ENCODE results near the gene ADARB2.

The ADARB2 gene

GRCh38 chr10:1581189-1581588, 156.1 kb downstream of the ADARB2 start:
- DNase-seq = no peak

GRCh38 chr10:1579671-1580070, 157.7 kb downstream of the ADARB2 start:
- no peak for DNase-seq

GRCh38 chr10:1579141-1579491, 158.2 kb downstream of the ADARB2 start:
- DNase-seq = no peak

GRCh38 chr10:1578392-1579140, 158.8 kb downstream of the ADARB2 start:
- no peak for DNase-seq

- no peak for DNase-seq
These were observed 159.4 kb downstream of the ADARB2 start for GRCh38 chr10:1577945-1578344.

- no peak for DNase-seq
These were observed 160.0 kb downstream of the ADARB2 start for GRCh38 chr10:1577373-1577770.

GRCh38 chr10:1576467-1577372, 160.6 kb downstream of the ADARB2 start:
- no peak for DNase-seq

GRCh38 chr10:1575481-1576244, 161.7 kb downstream of the ADARB2 start:
- DNase-seq = no peak

- DNase-seq = no peak
These were observed 162.6 kb downstream of the ADARB2 start for GRCh38 chr10:1574719-1575118.

- DNase-seq = no peak
These were observed 163.3 kb downstream of the ADARB2 start for GRCh38 chr10:1573981-1574380.

- no peak for DNase-seq
These were observed 163.9 kb downstream of the ADARB2 start for GRCh38 chr10:1573334-1573969.

GRCh38 chr10:1572519-1573333, 164.6 kb downstream of the ADARB2 start:
- DNase-seq = no peak

- DNase-seq = no peak
These were observed 165.6 kb downstream of the ADARB2 start for GRCh38 chr10:1571587-1572237.

- DNase-seq = no peak
These were observed 166.8 kb downstream of the ADARB2 start for GRCh38 chr10:1570416-1571051.

GRCh38 chr10:1569208-1569607, 168.1 kb downstream of the ADARB2 start:
- no peak for DNase-seq

GRCh38 chr10:1567742-1568495, 169.4 kb downstream of the ADARB2 start:
- no peak for DNase-seq

- DNase-seq = no peak
These were observed 170.2 kb downstream of the ADARB2 start for GRCh38 chr10:1567152-1567551.

GRCh38 chr10:1564791-1565190, 172.5 kb downstream of the ADARB2 start:
- no peak for DNase-seq

GRCh38 chr10:1563028-1563427, 174.3 kb downstream of the ADARB2 start:
- no peak for DNase-seq

- no peak for DNase-seq
These were observed 175.5 kb downstream of the ADARB2 start for GRCh38 chr10:1561731-1562337.
